Activated CD8-positive, alpha-beta memory T cell treated with anti-CD3 and anti-CD28 coated beads, Interleukin-2, amount 50 U/mL, for 24 hours (primary cell): Measurements from ENCODE around the gene VMAC.

Experiments used
- DNase-seq: peaks from one replicate; pipeline ENCODE4 v3.0.0-alpha.2; 2020; ENCODE audit errors: extremely low read depth

Gene VMAC

GRCh38 chr19:5952193-5953029 lies 47.7 kb downstream of the VMAC start:
- DNase-seq, result no peak

- DNase-seq, result no peak
Observed at GRCh38 chr19:5953030-5953589, 48.4 kb downstream of the VMAC start.

DNA sequence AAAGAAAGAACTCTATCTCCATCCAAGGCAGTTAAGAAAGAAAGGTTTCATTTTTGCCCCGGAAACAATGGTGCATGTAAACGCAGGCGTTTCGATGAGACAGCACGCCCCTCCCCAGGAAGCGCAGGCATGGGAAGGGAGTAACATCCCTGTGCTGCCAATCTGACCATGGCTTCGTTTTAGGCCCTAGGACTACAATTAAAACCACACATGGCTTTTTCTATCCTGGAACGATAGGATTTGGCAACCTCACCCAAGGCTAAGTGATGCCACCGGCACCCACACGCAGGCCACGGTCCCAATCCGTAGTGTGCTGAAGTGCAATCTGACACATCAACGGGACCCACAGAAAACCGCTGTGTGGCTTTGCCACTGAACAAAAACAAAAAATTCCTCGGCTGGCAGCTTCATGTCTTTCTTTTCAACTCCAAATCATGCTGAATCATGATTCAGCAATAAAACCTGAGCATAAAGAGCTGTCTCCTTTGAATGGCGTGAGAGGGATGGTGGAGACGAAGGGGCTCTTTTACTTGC lies 49.1 kb downstream of the VMAC start:
- DNase-seq, result no peak

GRCh38 chr19:5954293-5954692 lies 49.6 kb downstream of the VMAC start:
- no peak for DNase-seq

- DNase-seq, result no peak
Observed at GRCh38 chr19:5955636-5955935, 50.9 kb downstream of the VMAC start.

GRCh38 chr19:5956323-5956722 lies 51.7 kb downstream of the VMAC start:
- no peak for DNase-seq

DNA sequence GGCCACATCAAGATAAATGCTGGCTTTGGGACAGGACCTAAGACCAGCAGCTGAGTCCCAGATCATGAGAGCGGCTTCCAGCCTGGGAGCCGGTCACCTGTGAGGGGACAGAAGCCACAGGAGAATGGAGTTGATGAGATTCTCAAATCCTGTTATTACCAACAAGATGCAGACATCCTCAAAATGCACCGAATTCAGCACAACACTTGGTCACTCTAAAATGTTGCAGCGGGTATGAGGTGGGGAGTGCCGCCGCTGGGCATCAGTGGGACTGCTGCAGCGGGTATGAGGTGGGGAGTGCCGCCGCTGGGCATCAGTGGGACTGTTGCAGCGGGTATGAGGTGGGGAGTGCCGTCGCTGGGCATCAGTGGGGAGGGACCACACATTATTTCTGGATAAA lies 52.1 kb downstream of the VMAC start:
- DNase-seq, result no peak

GRCh38 chr19:5957170-5957569 lies 52.5 kb downstream of the VMAC start:
- DNase-seq, result no peak

DNA sequence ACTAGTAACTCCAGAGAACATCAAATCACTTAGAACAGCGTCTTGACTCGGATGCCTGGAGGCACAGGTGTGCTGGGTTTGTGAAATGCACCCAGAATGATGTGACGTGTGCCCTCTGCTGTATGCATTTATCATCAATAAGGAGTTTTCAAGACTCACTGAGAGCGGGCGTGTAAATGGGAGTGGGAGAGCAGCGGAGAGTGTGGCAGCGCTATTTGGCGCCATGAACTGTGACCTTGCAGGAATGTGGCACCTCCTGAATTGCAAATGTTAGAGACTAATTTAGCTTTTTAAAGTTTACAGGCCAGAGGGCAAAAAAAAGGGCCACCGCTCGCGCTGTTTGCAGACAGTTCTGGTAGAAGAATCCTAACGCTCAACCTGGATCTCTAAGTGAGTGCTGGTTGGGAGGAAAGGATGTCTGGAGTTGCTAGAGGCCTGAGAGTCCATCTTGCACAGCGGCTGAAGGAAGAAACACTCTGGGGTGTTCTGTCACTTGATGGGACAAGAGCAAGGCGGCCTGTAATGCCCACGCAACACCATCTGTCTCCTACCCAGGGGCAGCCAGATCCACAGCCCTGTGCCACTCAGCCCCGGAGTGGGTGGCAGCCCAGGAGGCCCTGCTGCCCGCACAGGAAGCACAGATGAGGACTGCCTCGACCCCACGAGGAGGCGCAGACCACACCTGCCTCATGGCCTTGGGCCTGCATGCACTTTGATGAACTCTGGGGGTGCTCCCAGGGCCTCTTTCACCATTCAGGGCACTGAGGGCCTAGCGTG lies 53.6 kb downstream of the VMAC start:
- no peak for DNase-seq

GRCh38 chr19:5958851-5959122 lies 54.1 kb downstream of the VMAC start:
- DNase-seq, result no peak

GRCh38 chr19:5959260-5960004 lies 54.8 kb downstream of the VMAC start:
- no peak for DNase-seq
